HepG2 (cell line): ENCODE results near the gene NCOA7. TPM values are rescaled to one million over a fixed set of nuclear protein-coding genes. Genes with fewer than 3 reads are reported as not detected.

ENCODE experiments used
- ARNT2 ChIP-seq: sonication (generic); formaldehyde crosslinking; IDR thresholded peaks from 2 replicates; pipeline ENCODE4 v1.8.0; 2022; ENCODE audit warnings: mild to moderate bottlenecking, low read depth, missing genetic modification reagents, moderate library complexity
- CCDC6 ChIP-seq: sonication (generic); formaldehyde crosslinking; IDR thresholded peaks from 2 replicates; pipeline ENCODE4 v1.8.1; 2022; ENCODE audit warnings: mild to moderate bottlenecking, missing genetic modification reagents, moderate library complexity
- CREBL2 ChIP-seq: sonication (generic); formaldehyde crosslinking; IDR thresholded peaks from 2 replicates; pipeline ENCODE4 v1.8.1; 2023; ENCODE audit warnings: missing genetic modification reagents, mild to moderate bottlenecking, borderline replicate concordance
- GTF2F1 ChIP-seq: fragments of 150-350 bp; IDR thresholded peaks from 2 replicates; pipeline ENCODE4 v1.6.1; 2014; ENCODE audit warnings: low read length
- JARID2 ChIP-seq: sonication (generic); formaldehyde crosslinking; IDR thresholded peaks from 2 replicates; pipeline ENCODE4 v1.8.1; 2023; ENCODE audit warnings: missing genetic modification reagents, inconsistent platforms; ENCODE audit not compliant: insufficient replicate concordance
- MLXIP ChIP-seq: sonication (generic); formaldehyde crosslinking; IDR thresholded peaks from 2 replicates; pipeline ENCODE4 v1.9.0; 2021; ENCODE audit warnings: missing genetic modification reagents, borderline replicate concordance
- PHB2 ChIP-seq: fragments of 450-650 bp; IDR thresholded peaks from 2 replicates; pipeline ENCODE4 v1.6.1; 2018; ENCODE audit not compliant: partially characterized antibody
- RFXANK ChIP-seq: IDR thresholded peaks from 2 replicates; pipeline ENCODE4 v1.6.1; 2016
- THRA ChIP-seq: sonication (generic); formaldehyde crosslinking; IDR thresholded peaks from 2 replicates; pipeline ENCODE4 v1.4.0; 2020; ENCODE audit warnings: missing genetic modification reagents, borderline replicate concordance
- ZBTB4 ChIP-seq: sonication (generic); formaldehyde crosslinking; IDR thresholded peaks from 2 replicates; pipeline ENCODE4 v1.4.0; 2020; ENCODE audit warnings: missing genetic modification reagents, mild to moderate bottlenecking, borderline replicate concordance
- ZFP41 ChIP-seq: sonication (generic); formaldehyde crosslinking; IDR thresholded peaks from 2 replicates; pipeline ENCODE4 v1.4.0; 2020; ENCODE audit warnings: mild to moderate bottlenecking, missing genetic modification reagents, borderline replicate concordance
- ZMYM3 ChIP-seq: sonication (generic); formaldehyde crosslinking; IDR thresholded peaks from 2 replicates; pipeline ENCODE4 v1.5.1; 2020; ENCODE audit warnings: mild to moderate bottlenecking, missing genetic modification reagents
- ZNF256 ChIP-seq: sonication (generic); formaldehyde crosslinking; conservative IDR thresholded peaks from 2 replicates; pipeline ENCODE4 v1.4.0; 2020; ENCODE audit warnings: missing genetic modification reagents
- ZNF576 ChIP-seq: sonication (generic); formaldehyde crosslinking; IDR thresholded peaks from 2 replicates; pipeline ENCODE4 v1.4.0; 2020; ENCODE audit warnings: mild to moderate bottlenecking, missing genetic modification reagents
- ZNF687 ChIP-seq: sonication (generic); formaldehyde crosslinking; IDR thresholded peaks from 2 replicates; pipeline ENCODE4 v1.5.1; 2020; ENCODE audit warnings: mild to moderate bottlenecking, missing genetic modification reagents, moderate library complexity
- polyA plus RNA-seq, 8 experiments: library from polyadenylated mRNA; depleted of rRNA in 3 of 8; stranded (reverse) in 7 of 8; unstranded in 1 of 8; fragments of >200 nt; fragmentation: Illumina TruSeq in 4 of 8; extraction: Trizol in 4 of 8; gene quantifications; 2 replicates each; pipeline versions ENCODE4 v1.2.1 to v1.2.3, GENCODE V29; 2011 to 2016; ENCODE audit warnings: low read depth in 4 of 8, missing spikeins in 1 of 8, mixed read lengths in 1 of 8; ENCODE audit not compliant: insufficient read depth in 1 of 8
- total RNA-seq, 5 experiments: library from RNA; depleted of rRNA; stranded (reverse); fragments of >200 nt; fragmentation: Illumina TruSeq; extraction: Trizol; gene quantifications; 2 replicates each; pipeline ENCODE4 v1.2.3, GENCODE V29; 2016; ENCODE audit warnings: low read depth in 1 of 5

NCOA7 gene
- total and polyA plus RNA-seq, 2 of the 13 experiments (the other 11 are each of a cell fraction or from before 2014, with no cell fraction given): 13.6 to 20.8 TPM

- TF ChIP-seq MLXIP (CRISPR knock-in tag) (no peak), CCDC6 (CRISPR knock-in tag) (peak; percentile 45; the same call in 1 of the 2 replicates), ARNT2 (peak; percentile 90), ZNF687 (CRISPR knock-in tag) (peak; percentile 98), ZNF576 (peak; percentile 78; the same call in 1 of the 2 replicates), JARID2 (CRISPR knock-in tag) (peak; percentile 87), ZMYM3 (peak; percentile 80), CREBL2 (CRISPR knock-in tag) (peak; percentile 96; the same call in 1 of the 2 replicates), ZFP41 (CRISPR knock-in tag) (peak; percentile 37; the same call in 1 of the 2 replicates), RFXANK (peak; percentile 85), PHB2 (no peak), THRA (CRISPR knock-in tag) (peak; percentile 77), GTF2F1 (no peak), ZBTB4 (CRISPR knock-in tag) (peak; percentile 77; the same call in 1 of the 2 replicates), ZNF256 (peak; percentile 77; the same call in 1 of the 2 replicates)
Measured at GRCh38 chr6:125956506-125957390, 166.0 kb downstream of the NCOA7 start, which contains the start of gene HINT3 (continued).
